Glutamatergic neuron (in vitro differentiated cells): ENCODE measurements around the gene MSL1. TPM values are rescaled to one million over a fixed set of nuclear protein-coding genes. Genes with fewer than 3 reads are reported as not detected.
A peak's percentile ranks its signal among the peaks of the same experiment; 100 is the strongest.

Source experiments
- DNase-seq: peaks from one replicate; pipeline ENCODE4 v3.0.0; 2022
- H3K27ac Mint-ChIP-seq: one replicate; pipeline ENCODE4 v1.8.0; 2020; ENCODE audit warnings: mild to moderate bottlenecking, mixed read lengths, inconsistent platforms; ENCODE audit not compliant: unreplicated experiment
- H3K27me3 Mint-ChIP-seq: one replicate; pipeline ENCODE4 v1.8.0; 2020; ENCODE audit warnings: mild to moderate bottlenecking, moderate library complexity, mixed read lengths, inconsistent platforms; ENCODE audit not compliant: unreplicated experiment
- H3K36me3 Mint-ChIP-seq: one replicate; pipeline ENCODE4 v1.8.0; 2020; ENCODE audit warnings: mild to moderate bottlenecking, mixed read lengths, inconsistent platforms; ENCODE audit not compliant: unreplicated experiment
- H3K4me1 Mint-ChIP-seq: one replicate; pipeline ENCODE4 v1.8.0; 2020; ENCODE audit warnings: mild to moderate bottlenecking, low read depth, mixed read lengths, inconsistent platforms; ENCODE audit not compliant: unreplicated experiment
- H3K4me3 Mint-ChIP-seq: one replicate; pipeline ENCODE4 v1.8.0; 2020; ENCODE audit warnings: mild to moderate bottlenecking, mixed read lengths, inconsistent platforms; ENCODE audit not compliant: unreplicated experiment
- H3K9me3 Mint-ChIP-seq: one replicate; pipeline ENCODE4 v1.8.0; 2020; ENCODE audit warnings: mild to moderate bottlenecking, moderate library complexity, mixed read lengths, inconsistent platforms; ENCODE audit not compliant: unreplicated experiment
- CTCF ChIP-seq: fragments of 200-600 bp; sonication (generic); IDR thresholded peaks from one replicate; pipeline ENCODE4 v1.5.0; 2021; ENCODE audit not compliant: partially characterized antibody, unreplicated experiment
- total RNA-seq: library from RNA; stranded (reverse); fragmentation: NEBNext Ultra II Directional; extraction: Animal tissue kit (Norgen Biotek cat#: 25700); gene quantifications from one replicate; pipeline ENCODE4 v1.2.1, GENCODE V29; 2021; ENCODE audit not compliant: unreplicated experiment

MSL1 gene
- total RNA-seq, 1 donor from 2014 or later, result 110 TPM

GRCh38 chr17:40092581-40092980 lies 29.2 kb upstream of the MSL1 start:
- Mint-ChIP-seq H3K27me3 (peaks cover 10% of the 10 kb centered on the region), H3K9me3 (peaks cover 2% of the 10 kb centered on the region), H3K4me3 (peak overlapping the region; percentile 59), H3K27ac (peak overlapping the region; percentile 91), H3K4me1 (peaks cover 30% of the 10 kb centered on the region), H3K36me3 (no peaks in the 10 kb centered on the region)
- DNase-seq, result no peak
- no peak for TF ChIP-seq CTCF

- DNase-seq, result peak; percentile 44
- Mint-ChIP-seq H3K9me3 (peaks cover 2% of the 10 kb centered on the region), H3K36me3 (no peaks in the 10 kb centered on the region), H3K27ac (peak overlapping the region; percentile 91), H3K27me3 (peaks cover 10% of the 10 kb centered on the region), H3K4me3 (no peak overlapping the region), H3K4me1 (peaks cover 30% of the 10 kb centered on the region)
- TF ChIP-seq CTCF, result no peak
These were observed 28.7 kb upstream of the MSL1 start for GRCh38 chr17:40093005-40093579.

- TF ChIP-seq CTCF, result no peak
- Mint-ChIP-seq H3K27ac (peak overlapping the region; percentile 91), H3K4me3 (no peak overlapping the region)
These were observed 28.1 kb upstream of the MSL1 start for GRCh38 chr17:40093580-40094201.

GRCh38 chr17:40094874-40095273 lies 26.9 kb upstream of the MSL1 start:
- H3K27me3 Mint-ChIP-seq, result peaks cover 10% of the 10 kb centered on the region
- peaks cover 31% of the 10 kb centered on the region for H3K4me1 Mint-ChIP-seq
- H3K27ac Mint-ChIP-seq, result no peak overlapping the region
- H3K36me3 Mint-ChIP-seq, result no peaks in the 10 kb centered on the region
- no peak overlapping the region for H3K4me3 Mint-ChIP-seq
- DNase-seq, result no peak
- no peak for TF ChIP-seq CTCF
- H3K9me3 Mint-ChIP-seq, result peaks cover 5% of the 10 kb centered on the region

More at GRCh38 chr17:40093580-40094201, 28.1 kb upstream of the MSL1 start:
- peaks cover 33% of the 10 kb centered on the region for H3K4me1 Mint-ChIP-seq
- H3K36me3 Mint-ChIP-seq, result no peaks in the 10 kb centered on the region
- DNase-seq, result no peak
- peaks cover 12% of the 10 kb centered on the region for H3K27me3 Mint-ChIP-seq
- H3K9me3 Mint-ChIP-seq, result peaks cover 6% of the 10 kb centered on the region

- peaks cover 32% of the 10 kb centered on the region for H3K4me1 Mint-ChIP-seq
- no peak for TF ChIP-seq CTCF
- H3K27ac Mint-ChIP-seq, result no peak overlapping the region
These were observed 26.3 kb upstream of the MSL1 start for GRCh38 chr17:40095351-40095943.

More at GRCh38 chr17:40095351-40095943, 26.3 kb upstream of the MSL1 start:
- Mint-ChIP-seq H3K36me3 (no peaks in the 10 kb centered on the region), H3K27me3 (peaks cover 9% of the 10 kb centered on the region), H3K9me3 (peaks cover 5% of the 10 kb centered on the region), H3K4me3 (no peak overlapping the region)
- DNase-seq, result no peak
